Fibroblast of skin of right quadriceps (primary cell): Measurements from ENCODE around the gene LHFPL6.
A peak's percentile ranks its signal among the peaks of the same experiment; 100 is the strongest.
"Not testable (repeated sequence)": the region's sequence is repeated elsewhere in the genome, so short reads cannot be mapped to it uniquely, and the experiment has no call there.

Source experiments
- DNase-seq: peaks from one replicate; pipeline ENCODE4 v3.0.0-alpha.2; 2013

The LHFPL6 gene

DNA sequence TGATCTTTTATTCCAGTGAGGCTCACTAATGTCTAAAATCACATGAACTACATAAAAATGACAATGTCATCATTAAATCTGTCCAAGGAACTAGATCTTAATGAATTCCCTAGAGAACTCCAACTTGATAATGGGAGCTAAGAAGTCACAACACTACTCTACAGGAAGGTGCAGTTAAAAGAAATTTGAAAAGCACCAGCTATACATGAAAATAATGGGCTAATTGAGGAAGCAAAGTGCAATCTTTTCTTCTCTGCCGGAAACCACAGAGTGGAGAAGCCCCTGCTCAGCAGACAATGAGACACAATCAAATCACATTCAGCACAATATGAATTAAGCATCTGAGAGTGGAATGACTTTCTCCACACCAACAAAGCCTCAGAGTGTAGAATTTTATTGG, 261.7 kb downstream of the LHFPL6 start:
- DNase-seq, result no peak

DNA sequence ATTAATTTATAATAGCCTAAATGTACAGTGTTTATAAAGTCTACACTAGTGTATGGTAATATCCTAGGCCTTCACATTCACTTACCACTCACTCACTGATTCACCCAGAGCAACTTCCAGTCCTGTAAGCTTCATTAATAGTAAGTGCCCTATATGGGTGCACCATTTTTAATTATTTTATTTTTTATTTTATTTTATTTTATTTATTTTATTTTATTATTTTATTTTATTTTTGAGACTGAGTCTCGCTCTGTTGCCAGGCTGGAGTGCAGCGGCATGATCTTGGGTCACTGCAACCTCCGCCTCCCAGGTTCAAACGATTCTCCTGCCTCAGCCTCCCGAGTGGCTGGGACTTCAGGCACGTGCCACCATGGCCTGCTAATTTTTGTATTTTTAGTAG, 264.9 kb downstream of the LHFPL6 start:
- DNase-seq, result not testable (repeated sequence)

DNA sequence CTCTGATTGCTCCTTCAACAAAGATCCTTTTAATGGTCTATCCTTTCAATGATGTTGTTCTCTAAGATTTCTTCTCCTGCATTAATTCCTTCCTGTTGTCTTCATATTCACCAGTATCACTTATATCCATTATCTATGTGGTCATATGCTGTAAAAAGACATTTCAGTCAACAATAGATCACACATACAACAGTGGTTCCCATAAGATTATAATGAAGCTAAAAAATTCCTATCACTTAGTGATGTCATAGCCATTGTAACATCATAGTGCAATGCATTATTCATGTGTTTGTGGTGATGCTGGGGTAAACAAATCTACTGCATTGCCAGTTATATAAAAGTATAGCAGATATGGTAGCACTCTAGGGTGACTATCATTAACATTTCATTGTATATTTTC, 266.1 kb downstream of the LHFPL6 start:
- DNase-seq, result no peak

DNA sequence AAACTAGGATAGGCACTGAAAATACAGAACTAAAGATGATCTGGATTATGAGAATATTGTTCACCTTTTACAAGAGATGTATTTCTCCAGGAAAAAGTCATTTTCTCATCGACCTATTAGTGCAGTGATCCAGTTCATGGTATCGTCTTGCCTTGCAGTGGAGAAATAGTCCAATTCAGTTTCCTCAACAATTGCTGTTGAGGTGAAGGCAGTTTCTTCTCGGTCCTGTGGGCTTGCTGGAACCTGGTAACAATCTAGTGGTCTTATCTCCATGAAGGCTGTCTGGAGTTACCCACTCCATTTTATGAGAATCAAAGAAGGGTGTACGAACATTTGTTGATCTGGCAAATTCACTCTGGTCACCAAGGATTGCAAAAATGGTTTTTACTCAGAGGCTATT, 266.8 kb downstream of the LHFPL6 start:
- DNase-seq, result no peak

DNA sequence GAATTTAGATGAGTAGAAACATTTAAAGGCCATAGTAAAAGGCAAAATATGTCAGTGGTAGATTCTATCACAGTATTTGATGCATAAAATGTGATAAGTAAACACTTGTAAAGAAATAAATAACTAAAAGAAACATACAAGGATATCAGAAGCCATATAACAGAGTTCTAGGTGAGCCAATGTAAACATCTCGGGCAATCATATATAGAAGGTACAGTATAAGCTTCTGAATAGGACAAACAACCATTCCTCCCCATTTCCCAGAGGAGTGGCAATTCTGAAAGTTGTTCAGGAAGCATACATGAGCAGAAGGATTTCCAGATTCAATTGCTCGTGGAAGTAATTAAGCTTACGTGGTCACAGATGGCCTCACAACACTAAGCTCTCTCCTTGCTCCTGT, 267.3 kb downstream of the LHFPL6 start:
- DNase-seq, result no peak

DNA sequence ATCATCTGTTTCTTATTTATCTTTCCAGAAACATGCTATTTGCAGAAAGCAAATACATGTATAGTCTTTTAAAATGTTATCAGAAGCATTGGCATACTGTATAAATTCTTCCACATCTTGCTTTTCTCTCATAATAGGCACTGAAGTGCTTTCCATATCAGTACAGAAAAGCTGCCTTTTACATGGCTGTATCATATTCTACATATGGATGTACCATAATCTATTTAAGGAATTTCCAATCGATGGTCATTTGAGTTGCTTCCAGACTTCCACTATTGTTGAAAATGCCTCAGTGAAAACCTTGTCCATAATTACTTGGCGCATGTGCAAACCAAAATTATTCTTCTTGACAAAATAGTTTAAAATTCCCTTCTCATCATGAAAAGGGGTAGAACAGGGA, 272.5 kb downstream of the LHFPL6 start:
- no peak for DNase-seq

DNA sequence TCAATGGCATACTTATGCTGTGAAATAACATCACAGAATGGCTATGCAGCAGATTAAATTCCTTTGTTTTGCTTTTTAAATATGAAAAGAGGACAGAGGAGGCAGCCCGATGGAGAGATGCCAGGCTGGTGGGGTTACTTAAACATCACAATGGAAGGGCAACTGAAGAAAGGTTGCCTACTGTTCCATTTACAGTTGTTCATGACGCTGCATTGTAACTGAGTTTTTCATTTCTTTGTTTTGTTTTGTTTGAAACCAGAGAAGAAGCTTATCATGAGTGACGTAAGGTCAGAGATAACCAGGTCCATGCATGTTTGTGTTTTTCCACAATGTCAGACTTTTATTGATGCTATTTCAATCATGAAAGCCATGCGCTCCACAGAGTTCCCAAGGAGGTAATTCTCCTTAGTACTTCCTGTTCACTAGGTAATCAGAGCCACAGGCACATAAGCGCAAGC, 273.8 kb downstream of the LHFPL6 start:
- no peak for DNase-seq

DNA sequence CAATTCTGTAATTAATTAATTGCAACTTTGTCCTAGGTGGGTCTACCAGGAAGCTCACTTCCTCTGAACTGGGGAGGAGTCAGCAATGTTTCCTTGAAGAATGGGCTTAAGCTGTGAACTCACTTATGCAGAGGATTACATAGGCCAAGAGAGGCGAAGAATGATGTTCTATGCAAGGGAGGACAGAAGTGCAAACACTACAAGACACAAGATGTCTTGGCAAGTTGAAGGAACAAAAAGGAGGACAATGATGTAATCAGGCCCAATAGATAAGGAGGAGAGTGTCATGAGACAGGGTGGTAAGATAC, 275.9 kb downstream of the LHFPL6 start:
- no peak for DNase-seq

DNA sequence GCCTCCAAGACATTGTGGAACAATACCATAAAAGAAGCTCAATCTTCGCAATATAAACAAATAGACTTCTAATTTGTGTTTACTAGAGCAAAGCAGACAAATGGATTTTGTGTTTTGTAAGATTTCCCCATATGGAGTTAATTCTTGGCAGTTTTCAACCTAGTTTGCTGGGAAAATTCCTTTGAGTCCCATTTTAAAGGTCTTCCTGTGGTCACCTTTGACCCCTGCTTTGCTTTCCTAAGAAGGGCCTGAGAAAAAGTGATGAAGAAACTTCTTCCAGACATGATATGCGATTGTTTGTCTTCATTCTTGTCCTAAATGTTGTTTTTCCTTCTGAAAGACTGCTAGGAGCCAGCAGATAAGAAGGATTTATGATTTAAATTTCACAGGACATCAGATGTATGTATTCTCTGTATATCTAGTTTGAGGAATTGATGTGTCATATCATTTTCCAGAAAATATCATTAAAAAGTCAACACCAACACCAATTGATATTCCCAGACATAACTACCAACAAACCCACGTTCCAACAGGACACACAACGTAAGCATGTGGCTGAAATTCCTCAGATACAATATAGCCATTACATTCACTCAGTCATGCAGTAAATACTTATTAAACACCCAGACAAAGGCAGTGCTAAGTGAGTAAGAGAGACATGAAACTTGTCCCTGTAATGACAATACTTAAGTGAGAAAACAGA, 276.4 kb downstream of the LHFPL6 start:
- no peak for DNase-seq

DNA sequence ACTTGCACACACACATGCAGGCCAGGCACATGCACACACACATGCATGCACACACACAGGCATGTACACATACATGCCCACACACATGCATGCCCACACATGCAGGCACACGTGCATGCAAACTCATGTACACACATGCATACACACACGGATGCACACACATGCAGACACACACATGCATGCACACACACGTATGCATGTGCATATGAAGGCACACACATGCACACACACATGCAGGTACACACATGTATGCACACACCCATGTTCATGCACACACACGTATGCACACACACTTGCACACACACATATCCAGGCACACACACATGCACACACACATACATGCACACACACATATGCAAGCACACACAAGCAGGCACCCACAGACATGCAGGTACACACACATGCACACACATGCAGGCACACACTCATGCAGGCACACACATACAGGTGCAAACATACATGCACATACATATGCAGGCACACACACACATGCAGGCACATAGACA, 278.1 kb downstream of the LHFPL6 start:
- no peak for DNase-seq

DNA sequence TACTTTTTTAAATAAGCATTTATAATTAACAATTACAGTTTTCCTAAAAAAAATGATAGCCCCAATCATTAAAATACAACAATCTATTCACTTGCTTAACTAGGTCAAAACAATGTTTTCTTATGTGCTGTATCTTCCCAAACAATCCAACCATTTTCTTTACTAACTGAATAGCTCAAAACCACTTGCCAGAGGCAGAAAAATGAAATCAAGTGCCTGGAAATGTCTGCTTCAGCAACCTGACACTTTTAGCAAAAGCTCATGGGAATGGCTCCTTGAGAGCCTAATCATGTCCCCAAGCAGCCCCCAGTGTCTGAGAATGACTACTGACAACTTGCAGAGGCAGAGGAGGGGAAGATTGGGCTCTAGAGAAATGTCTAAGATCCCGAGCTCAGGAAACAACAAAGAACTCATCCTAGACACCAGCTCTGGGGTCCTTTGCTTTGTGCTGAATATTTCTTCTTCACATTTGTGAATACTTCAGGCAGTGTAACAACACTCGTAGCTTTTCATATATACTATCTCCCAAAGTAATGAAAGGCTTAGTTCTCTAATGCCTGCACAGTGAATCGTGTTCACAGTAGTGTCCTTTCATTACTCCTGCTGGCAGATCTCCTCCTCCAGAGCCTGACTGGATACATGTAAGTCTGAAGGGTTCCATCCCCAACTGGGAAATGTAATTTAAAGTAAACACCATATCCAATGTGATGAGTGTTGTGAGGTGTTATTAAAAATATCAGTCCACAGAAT, 280.0 kb downstream of the LHFPL6 start:
- DNase-seq, result no peak

DNA sequence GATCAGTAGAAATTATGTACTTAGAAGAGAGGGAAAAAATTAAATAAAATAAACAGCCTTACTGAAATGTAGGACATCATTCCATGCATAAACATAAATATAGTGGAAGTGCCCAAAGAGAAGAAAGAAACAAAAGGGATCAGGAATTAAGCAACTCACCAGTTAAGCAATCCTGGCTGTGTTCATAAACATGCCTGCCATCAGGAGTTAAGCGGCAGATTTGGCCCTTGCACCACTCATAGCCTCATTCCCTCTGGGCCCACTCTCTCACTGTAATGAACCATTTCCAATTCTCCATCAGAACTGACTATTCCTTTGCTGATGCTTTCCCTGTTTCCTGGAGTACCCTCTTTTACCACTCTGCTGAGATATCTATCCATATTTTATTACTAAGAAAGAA, 281.4 kb downstream of the LHFPL6 start:
- no peak for DNase-seq

DNA sequence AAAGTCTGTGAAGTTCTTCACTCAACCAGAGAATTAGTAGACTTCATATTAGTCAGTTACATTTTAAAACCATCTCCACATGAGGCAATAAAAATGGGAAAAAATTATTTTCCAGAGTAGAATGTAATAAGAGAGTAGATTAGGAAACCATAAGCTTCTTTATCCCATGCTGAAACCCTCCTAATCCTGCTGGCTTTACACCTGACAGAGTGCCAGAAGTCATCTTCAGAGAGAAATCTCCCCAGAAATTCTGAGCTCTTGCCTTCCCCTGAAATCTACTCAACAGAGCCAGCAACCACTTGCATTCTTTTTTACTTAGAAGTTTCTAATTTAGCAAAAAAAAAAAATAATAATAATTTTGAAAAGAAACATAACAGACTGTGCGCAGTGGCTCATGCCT, 284.8 kb downstream of the LHFPL6 start:
- no peak for DNase-seq

DNA sequence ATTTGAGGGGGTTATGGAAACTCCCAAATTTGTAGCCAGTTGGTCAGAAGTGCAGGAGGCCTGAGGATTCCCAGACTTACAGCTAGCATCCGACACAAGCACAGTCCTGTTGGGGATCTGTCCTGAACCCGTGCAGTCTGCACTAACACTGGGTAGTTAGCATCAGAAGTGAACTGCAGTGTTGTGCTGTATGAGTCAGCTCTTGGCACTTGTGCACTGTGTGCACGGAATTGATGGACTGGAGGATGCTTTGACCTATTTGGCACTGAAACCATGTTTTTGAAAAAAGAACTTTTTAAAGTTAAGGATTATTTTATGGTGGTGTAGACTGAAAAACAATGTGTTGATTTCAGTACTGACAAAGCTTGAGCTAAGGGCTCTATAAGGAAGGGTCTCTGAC, 285.7 kb downstream of the LHFPL6 start:
- peak; percentile 20 for DNase-seq

DNA sequence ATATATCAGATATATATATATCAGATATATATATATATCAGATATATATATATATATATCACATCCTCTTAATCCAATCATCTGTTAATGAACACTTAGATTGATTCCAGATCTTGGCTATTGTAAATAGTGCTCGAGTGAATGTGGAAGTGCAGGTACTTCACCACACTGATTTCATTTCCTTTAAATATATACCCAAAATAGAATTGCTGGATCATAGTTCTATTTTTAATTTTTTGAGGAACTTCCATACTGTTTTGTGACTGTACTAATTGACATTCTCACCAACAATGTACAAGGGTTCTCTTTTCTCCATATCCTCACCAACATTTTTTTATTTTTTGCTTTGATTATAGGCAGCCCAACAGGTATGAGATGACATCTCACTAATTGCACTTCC, 287.2 kb downstream of the LHFPL6 start:
- no peak for DNase-seq

DNA sequence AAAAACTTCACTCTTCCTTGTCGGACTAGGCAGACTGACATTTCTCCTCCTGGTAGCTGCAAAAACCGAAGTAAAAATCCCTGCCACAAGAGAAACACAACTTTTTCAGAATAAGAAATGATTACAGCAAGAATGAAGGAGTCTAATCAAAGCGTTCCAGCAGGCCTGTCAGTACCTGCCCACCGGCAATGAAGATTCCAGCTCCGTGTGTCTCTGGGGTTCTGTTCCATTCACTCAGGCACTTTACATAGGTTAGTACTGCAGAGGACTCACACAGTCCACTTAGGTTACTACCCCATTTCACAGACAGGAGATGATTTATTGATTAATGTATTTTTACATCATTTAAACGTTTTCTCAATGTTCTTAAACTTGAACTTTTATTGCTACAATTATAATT, 289.3 kb downstream of the LHFPL6 start:
- DNase-seq, result no peak

DNA sequence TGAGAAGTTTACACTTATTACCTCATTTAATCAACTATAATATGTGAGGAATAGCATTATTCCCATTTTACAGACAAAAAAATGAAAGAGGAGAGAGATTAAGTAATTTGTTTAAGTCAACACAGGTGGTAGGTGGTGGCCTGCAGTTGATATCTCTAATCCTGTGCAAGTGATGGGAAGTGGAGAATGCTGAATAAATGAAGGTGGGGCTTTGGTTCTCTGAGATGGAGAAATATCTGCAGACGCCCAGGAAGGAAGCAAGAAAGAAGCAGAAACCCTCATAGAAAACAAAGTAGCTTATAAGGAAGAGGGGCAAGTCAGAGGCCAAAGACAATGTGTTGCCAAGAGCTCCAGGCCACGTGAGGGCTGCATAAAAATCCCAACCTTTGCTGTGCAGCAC, 290.4 kb downstream of the LHFPL6 start:
- DNase-seq, result no peak

DNA sequence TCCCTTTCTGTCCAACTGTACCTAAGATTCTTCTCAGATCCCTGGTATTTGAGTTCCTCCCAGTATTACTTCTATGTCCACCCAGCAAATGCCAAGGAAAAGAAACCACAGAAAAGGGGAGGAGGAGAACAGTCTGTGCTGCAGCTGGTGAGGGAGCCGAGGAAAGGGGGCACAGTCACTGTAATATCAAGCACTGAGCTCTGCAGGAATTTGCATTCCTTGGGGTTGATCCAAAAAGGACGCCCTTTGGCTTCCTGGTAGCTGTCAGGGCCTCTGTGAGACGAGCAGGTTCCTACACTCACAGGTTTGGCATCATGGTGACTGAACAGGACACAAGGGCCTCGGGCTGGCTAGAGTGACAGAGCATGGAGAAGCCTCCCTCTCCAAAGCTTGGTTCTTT, 291.4 kb downstream of the LHFPL6 start:
- DNase-seq, result no peak

DNA sequence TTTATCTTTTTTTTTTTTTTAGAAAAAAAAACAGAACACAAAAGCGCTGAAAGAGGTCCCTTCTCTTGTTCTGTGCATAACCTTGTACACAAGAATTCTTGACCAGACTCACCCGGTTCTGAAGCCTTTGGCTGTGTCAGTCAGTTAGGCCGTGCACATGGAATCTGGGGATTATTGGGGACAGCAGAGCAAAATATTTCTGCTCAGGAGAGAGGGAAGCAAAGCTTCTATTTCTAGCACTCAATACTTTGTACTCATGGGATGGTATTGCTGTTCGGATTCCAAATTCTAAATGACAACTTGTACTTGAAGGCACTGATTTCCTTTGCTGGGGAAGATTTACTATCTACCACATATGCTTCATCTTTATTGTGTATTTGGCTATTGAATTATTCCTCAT, 292.0 kb downstream of the LHFPL6 start:
- DNase-seq, result no peak

DNA sequence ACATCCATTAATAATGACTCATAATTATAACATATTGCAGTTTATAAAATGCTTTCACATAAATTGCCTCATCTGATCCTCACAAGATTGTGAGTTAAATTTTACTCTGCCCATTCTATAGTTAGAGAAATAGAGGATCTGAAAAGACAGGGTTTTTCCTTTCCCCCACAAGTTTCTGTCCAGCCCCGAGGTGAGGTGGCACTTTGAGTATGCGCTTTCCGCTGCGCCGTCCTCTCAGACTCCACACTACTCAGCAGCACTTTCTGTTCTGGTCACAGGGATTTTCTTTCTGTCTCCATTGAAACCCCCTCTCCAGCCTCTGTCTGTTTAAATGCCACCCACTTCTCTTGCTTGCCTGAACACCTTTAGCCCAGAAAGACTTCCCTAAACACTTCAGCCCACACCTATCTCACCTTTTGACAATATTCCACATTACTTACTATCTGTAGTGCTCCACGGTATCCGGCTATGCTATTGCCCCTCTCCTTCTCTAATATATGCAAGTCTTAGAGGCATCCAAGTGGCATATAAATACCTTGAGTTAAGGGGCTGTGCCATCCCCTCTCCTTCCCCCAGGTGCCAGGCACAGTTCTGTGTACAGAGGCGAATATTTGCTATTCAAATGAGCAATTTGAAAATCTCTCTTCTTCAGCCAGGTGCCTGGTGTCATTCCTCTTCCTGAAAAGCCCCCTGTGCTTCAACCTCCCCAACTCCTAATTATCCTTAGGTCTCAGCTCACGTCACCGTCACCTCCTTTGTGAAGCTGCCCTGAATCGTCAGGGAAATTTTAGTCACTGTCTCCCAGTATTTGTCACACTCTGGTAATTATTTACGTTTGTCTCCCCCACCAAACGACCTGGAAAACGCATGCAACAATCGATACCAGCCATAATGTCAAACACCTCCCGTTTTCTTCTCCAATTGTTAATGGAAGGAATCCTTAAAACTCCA, 296.1 kb downstream of the LHFPL6 start:
- DNase-seq, result no peak

DNA sequence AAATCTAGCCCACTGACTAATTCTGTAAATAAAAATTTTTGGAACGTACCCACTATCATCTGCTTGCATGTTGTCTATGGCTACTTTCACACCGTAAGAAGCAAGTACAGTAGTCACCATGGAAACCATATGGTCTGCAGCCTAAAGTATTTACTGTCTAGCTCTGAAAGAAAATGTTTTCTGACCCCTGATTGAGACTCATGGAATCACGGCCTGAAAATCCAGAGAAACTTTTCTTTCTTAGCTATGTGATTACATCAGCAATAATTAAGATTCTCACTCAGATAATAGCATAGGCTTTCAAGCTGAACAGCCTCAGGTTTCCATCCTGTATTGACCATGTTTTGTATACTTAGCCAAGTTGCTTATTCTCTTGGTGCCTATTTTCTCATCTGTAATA, 300.2 kb downstream of the LHFPL6 start:
- DNase-seq, result no peak

DNA sequence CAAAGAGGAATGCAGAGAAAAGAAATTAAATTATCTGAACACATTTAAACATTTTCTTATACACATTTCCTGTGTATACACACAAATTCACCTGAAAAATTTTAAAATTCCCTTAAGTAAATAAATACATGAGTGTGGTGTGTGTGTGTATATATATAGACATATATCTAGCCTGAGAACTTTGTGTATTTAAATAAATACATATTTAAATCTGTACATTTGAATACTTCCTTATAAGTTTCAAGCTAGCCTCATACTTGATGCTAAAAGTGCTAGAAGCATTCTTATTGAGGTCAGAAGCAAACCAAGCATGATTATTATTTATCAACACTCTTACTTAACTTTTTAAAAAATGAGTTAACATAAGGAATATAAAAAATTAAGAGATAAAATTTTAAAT, 304.0 kb downstream of the LHFPL6 start:
- no peak for DNase-seq

DNA sequence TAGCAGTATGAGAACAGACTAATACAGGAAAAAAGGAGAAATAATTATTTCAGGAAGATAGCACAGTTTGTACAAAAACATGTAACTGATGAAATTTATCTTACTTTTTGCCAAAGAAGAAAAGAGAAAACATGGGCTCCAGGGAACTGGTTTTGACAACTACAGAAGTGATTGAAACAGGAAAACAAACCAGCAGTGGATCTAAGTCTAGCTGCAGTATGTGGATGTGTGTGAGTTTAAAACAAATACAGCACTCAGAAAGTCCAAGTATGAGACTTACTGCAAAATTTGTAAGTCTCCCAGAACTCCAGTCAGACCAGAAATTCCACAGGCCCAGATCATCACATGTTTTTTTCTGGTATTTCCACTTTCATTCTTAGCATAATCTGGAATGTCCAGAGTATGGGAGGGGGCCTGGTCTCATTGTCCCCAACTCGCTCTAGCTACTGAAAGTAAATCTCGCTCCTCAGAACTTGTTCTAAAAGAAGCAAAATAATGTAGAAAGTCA, 305.3 kb downstream of the LHFPL6 start:
- DNase-seq, result peak; percentile 10
